Activated effector memory CD4-positive, alpha-beta T cell treated with Interleukin-2 at 50 U/mL for 16 hours (primary cell): ENCODE data around the gene SIAH2.
"Not testable (repeated sequence)": the region's sequence is repeated elsewhere in the genome, so short reads cannot be mapped to it uniquely, and the experiment has no call there.

Experiments used
- DNase-seq: peaks from one replicate; pipeline ENCODE4 v3.0.0-alpha.2; 2020

The SIAH2 gene, protein sequence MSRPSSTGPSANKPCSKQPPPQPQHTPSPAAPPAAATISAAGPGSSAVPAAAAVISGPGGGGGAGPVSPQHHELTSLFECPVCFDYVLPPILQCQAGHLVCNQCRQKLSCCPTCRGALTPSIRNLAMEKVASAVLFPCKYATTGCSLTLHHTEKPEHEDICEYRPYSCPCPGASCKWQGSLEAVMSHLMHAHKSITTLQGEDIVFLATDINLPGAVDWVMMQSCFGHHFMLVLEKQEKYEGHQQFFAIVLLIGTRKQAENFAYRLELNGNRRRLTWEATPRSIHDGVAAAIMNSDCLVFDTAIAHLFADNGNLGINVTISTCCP

GRCh38 chr3:150763122-150763840, at the start of gene SIAH2:
TSS of gene SIAH2 (minus strand) at chr3:150763169. CDS start at chr3:150762849, 320 bp downstream.
- peak; percentile 90 for DNase-seq

GRCh38 chr3:150811984-150812383, 49.0 kb upstream of the SIAH2 start:
- DNase-seq = no peak

- no peak for DNase-seq
Observed at GRCh38 chr3:150810641-150811040, 47.7 kb upstream of the SIAH2 start.

GRCh38 chr3:150806185-150806835, 43.3 kb upstream of the SIAH2 start:
- DNase-seq = no peak

GRCh38 chr3:150805354-150805753, 42.4 kb upstream of the SIAH2 start:
- DNase-seq = no peak

DNA sequence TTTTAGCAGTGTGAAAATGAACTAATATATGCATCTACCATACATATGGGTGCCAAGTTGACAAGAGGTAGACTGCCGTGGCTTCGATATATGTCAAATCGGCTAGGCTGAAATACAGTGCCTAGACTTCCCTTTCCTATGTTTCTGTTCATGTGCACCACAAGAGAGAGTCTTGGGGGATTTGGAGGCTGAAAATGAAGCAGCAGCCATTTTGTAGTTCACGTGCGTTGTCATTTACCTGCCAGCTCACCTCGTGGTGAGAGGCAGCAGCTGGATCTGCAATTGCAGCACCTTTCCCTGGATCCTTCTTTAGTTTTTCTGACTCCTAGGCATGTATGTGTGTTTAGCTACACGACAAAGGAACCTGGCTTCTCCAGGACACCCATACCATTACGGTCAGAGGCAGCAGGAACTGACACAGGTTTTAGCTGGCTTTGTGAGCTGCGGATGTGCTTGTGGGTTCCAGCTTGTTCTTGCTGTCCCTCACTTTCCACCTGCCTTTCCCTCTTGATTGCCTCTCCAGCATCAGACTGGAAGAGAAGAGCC, 40.5 kb upstream of the SIAH2 start:
- DNase-seq = no peak

GRCh38 chr3:150800722-150801121, 37.8 kb upstream of the SIAH2 start:
- DNase-seq = no peak

GRCh38 chr3:150798122-150798618, 35.2 kb upstream of the SIAH2 start:
- DNase-seq = no peak

- DNase-seq = no peak
Observed at GRCh38 chr3:150797155-150797554, 34.2 kb upstream of the SIAH2 start.

GRCh38 chr3:150796527-150796926, 33.6 kb upstream of the SIAH2 start:
- DNase-seq = not testable (repeated sequence)

- DNase-seq = no peak
Observed at GRCh38 chr3:150793641-150794040, 30.7 kb upstream of the SIAH2 start.

DNA sequence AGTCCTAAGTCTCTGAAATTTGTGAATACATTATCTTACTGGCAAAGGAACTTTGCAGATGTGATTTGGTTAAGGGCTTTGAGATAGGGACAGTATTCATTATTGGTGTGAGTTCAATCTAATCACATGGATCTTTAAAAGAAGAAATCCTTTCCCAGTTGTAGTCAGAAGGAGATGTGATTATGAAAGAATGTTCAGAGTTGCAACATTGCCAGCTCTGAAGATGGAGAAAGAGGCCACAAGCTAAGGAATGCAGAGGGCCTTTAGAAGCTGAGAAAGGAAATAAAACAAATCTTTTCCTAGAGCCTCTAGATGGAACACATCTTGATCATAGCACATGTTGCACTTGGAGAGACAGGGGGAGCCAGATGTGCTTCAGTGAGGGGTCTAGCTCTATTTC, 27.7 kb upstream of the SIAH2 start:
- no peak for DNase-seq

GRCh38 chr3:150789451-150789850, 26.5 kb upstream of the SIAH2 start:
- DNase-seq = no peak

GRCh38 chr3:150787741-150788370, 24.9 kb upstream of the SIAH2 start:
- DNase-seq = peak; percentile 61

DNA sequence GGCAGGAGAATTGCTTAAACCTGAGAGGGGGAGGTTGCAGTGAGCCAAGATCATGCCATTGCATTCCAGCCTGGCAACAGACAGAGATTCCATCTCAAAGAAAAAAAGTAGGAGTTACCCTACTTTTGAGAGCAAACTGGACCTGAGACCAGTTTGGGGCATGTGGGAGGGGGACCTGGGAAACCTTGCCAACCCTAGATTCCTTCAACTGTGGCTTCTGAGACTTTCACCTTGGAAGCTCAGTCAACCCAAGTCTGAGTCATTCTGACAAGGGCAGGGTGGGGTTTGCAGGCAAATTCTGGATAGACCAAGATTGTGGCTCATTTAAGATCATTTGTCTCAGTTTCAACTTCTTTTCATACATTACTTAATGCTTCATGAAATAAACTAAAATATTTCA, 23.8 kb upstream of the SIAH2 start:
- DNase-seq = no peak

- DNase-seq = no peak
Observed at GRCh38 chr3:150784747-150785125, 21.8 kb upstream of the SIAH2 start.

- DNase-seq = no peak
Observed at GRCh38 chr3:150783920-150784746, 21.2 kb upstream of the SIAH2 start.

DNA sequence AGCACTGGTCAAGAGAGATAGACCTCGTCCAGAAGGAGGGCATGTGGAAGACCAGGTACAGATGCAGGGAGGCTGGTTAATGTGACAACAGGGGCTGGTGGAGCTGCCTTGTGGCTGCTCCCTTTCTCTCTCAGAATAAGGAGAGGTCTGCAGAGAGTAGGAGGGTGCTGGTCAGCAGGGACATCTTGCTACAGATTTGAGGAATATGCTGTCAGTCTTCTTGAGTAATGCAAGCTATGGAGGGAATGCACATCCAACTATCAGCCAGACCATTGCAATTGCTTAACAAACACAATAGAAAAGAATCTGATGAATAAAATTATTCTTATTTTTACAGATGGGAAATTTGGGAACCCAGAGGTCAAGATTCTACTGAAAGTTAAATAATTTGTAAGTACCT, 20.3 kb upstream of the SIAH2 start:
- DNase-seq = no peak

DNA sequence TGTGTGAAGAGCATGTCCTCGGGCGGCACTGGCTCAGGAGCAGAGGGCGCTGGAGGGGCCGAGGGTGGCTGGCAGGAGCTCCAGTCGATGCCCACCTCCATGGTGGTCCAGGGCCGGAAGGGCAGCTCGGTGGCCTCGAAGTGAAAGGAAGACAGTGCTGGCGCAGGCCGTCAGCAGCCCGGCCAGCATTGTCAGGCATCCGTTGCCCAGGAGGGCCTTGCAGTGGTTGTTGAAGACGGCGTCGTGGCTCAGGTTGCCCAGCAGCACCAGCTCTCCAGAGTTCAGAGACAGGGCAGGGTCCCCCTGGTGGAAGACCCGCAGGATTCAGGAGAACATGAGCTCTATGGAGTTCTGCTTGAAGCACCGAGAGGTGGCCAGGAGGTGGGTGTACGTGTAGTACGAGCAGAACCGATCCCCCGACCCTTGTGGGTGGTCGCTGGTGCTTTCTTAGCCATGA, 16.5 kb upstream of the SIAH2 start:
- DNase-seq = no peak

- no peak for DNase-seq
Observed at GRCh38 chr3:150778793-150779401, 15.9 kb upstream of the SIAH2 start.

DNA sequence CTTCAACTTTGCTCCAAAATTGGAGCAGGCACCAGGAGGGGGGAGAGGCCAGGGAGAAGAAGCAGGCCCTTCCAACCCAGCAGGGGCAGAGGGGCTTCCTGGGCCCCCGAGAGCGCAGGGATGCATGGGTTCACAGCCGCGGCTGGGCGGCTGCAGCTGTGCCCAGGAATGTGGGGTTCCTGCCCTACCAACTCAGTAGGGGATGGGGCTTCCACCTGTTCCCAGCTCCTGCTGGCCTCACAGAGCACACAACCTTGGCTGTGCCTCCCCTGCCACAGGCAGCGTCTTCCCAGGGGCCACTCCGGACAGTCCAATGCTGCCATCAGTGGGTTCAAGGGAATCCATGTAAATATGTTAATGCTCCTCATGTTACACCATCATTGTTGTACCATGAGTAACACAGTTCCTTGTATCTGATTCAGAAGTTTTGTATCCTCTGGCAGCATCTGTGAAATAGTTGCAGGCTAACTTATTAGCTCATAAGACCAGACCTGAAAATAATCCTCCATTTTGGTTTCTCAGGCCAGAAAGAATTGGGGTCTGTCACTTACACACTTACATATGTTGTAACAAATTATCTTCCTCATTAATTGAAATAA, 12.1 kb upstream of the SIAH2 start:
- no peak for DNase-seq
